Activated CD4-positive, CD25-positive, alpha-beta regulatory T cell treated with anti-CD3 and anti-CD28 coated beads, Interleukin-2, amount 50 U/mL, for 16 hours (primary cell): ENCODE measurements around the gene ZDHHC1.

Experiments
- DNase-seq: peaks from one replicate; pipeline ENCODE4 v3.0.0-alpha.2; 2020; ENCODE audit warnings: low read depth, low spot score

The ZDHHC1 gene

GRCh38 chr16:67415872-67416793, at the start of gene ZDHHC1:
Gene ZDHHC1 (minus strand): TSS chr16:67416477. CDS start chr16:67407775, 8,702 bp downstream.
- DNase-seq = no peak

GRCh38 chr16:67464565-67464964, 48.3 kb upstream of the ZDHHC1 start:
- DNase-seq = no peak

GRCh38 chr16:67463691-67464090, 47.4 kb upstream of the ZDHHC1 start:
- DNase-seq = no peak

- DNase-seq = no peak
Observed at GRCh38 chr16:67463059-67463458, 46.8 kb upstream of the ZDHHC1 start.

- no peak for DNase-seq
Observed at GRCh38 chr16:67462279-67462655, 46.0 kb upstream of the ZDHHC1 start.

- no peak for DNase-seq
Observed at GRCh38 chr16:67461600-67462278, 45.5 kb upstream of the ZDHHC1 start.

GRCh38 chr16:67460961-67461360, 44.7 kb upstream of the ZDHHC1 start:
- DNase-seq = no peak

GRCh38 chr16:67460168-67460567, 43.9 kb upstream of the ZDHHC1 start:
- no peak for DNase-seq

GRCh38 chr16:67459861-67460150, 43.5 kb upstream of the ZDHHC1 start:
- DNase-seq = no peak

- DNase-seq = no peak
Observed at GRCh38 chr16:67459066-67459860, 43.0 kb upstream of the ZDHHC1 start.

GRCh38 chr16:67458121-67458641, 41.9 kb upstream of the ZDHHC1 start:
- no peak for DNase-seq

- DNase-seq = no peak
Observed at GRCh38 chr16:67457611-67458010, 41.3 kb upstream of the ZDHHC1 start.

- DNase-seq = no peak
Observed at GRCh38 chr16:67456391-67457081, 40.3 kb upstream of the ZDHHC1 start.

- no peak for DNase-seq
Observed at GRCh38 chr16:67454852-67455251, 38.6 kb upstream of the ZDHHC1 start.

- no peak for DNase-seq
Observed at GRCh38 chr16:67454104-67454503, 37.8 kb upstream of the ZDHHC1 start.

GRCh38 chr16:67451704-67452435, 35.6 kb upstream of the ZDHHC1 start:
- DNase-seq = no peak

GRCh38 chr16:67451061-67451703, 34.9 kb upstream of the ZDHHC1 start:
- no peak for DNase-seq

- DNase-seq = no peak
Observed at GRCh38 chr16:67449739-67450138, 33.5 kb upstream of the ZDHHC1 start.

- no peak for DNase-seq
Observed at GRCh38 chr16:67449336-67449735, 33.1 kb upstream of the ZDHHC1 start.

GRCh38 chr16:67448580-67448979, 32.3 kb upstream of the ZDHHC1 start:
- DNase-seq = no peak
